Esophagus muscularis mucosa (tissue), 4 donors: ENCODE results near the gene SAMD1. TPM values are rescaled to one million over a fixed set of nuclear protein-coding genes. Genes with fewer than 3 reads are reported as not detected.

ENCODE experiments used
- DNase-seq: peaks from one replicate; pipeline ENCODE4 v3.0.0-alpha.2; 2017; ENCODE audit errors: extremely low spot score
- H3K27ac ChIP-seq, 4 donors: fragments of 200-600 bp; sonication (generic); replicated peaks in 1 of 4; 1 replicate in 3 of 4; 2 replicates in 1 of 4; pipeline ENCODE4 v1.5.1; 2016 to 2019; ENCODE audit warnings: mild to moderate bottlenecking in 1 of 4
- H3K27me3 ChIP-seq, 4 donors: fragments of 200-600 bp; sonication (generic); one replicate each; pipeline versions ENCODE4 v1.5.1 to v1.6.0; 2016 to 2019
- H3K36me3 ChIP-seq, 4 donors: fragments of 200-600 bp; sonication (generic); one replicate each; pipeline ENCODE4 v1.5.1; 2016 to 2019
- H3K4me1 ChIP-seq, 4 donors: fragments of 200-600 bp; sonication (generic); one replicate each; pipeline ENCODE4 v1.5.1; 2016 to 2019
- H3K4me3 ChIP-seq, 4 donors: fragments of 200-600 bp; sonication (generic); 1 replicate in 2 of 4; 2 replicates in 2 of 4; pipeline ENCODE4 v1.5.1; 2016 to 2019; ENCODE audit warnings: mild to moderate bottlenecking in 4 of 4, moderate library complexity in 1 of 4
- H3K9me3 ChIP-seq, 4 donors: fragments of 200-600 bp; sonication (generic); 1 replicate in 3 of 4; 2 replicates in 1 of 4; pipeline ENCODE4 v1.5.1; 2016 to 2019
- EP300 ChIP-seq: sonication (generic); formaldehyde crosslinking; IDR thresholded peaks from one replicate; pipeline ENCODE4 v1.6.1; 2017; ENCODE audit warnings: antibody characterized with exemption
- POLR2A ChIP-seq: fragments of 450-650 bp; IDR thresholded peaks from one replicate; pipeline ENCODE4 v1.6.1; 2017; ENCODE audit warnings: antibody characterized with exemption, moderate library complexity, mild to moderate bottlenecking, low read depth
- POLR2AphosphoS5 ChIP-seq, 2 donors: sonication (generic); formaldehyde crosslinking; IDR thresholded peaks; one replicate each; pipeline ENCODE4 v1.6.1; 2017; ENCODE audit warnings: antibody characterized with exemption in 2 of 2
- WGBS: methylation state at CpG from one replicate; pipeline ENCODE4 v1.1.5; 2018; 5-methylcytosine and 5-hydroxymethylcytosine counted together
- intact Hi-C: fragments of 100-400 bp; cut with DNase I; formaldehyde crosslinking; loops from one replicate; pipeline ENCODE4 v1.15.1; 2023
- total RNA-seq, 4 donors: library from RNA; depleted of rRNA; stranded (reverse); fragments of >200 nt; gene quantifications; one replicate each; pipeline versions ENCODE4 v1.1.0 to v1.2.1, GENCODE V29; 2016
- TF ChIP-seq, protein P1 (sequence below), 3 experiments: fragments of 200-600 bp in 2 of 3; fragments of 450-650 bp in 1 of 3; sonication (generic) in 2 of 3; IDR thresholded peaks; one replicate each; pipeline ENCODE4 v1.5.1; 2017 to 2019; ENCODE audit warnings: antibody characterized with exemption in 3 of 3, mild to moderate bottlenecking in 2 of 3, moderate library complexity in 1 of 3

SAMD1 gene
- total RNA-seq, 4 donors from 2014 or later: 24.1 to 75.6 (median 48.8) TPM

DNA sequence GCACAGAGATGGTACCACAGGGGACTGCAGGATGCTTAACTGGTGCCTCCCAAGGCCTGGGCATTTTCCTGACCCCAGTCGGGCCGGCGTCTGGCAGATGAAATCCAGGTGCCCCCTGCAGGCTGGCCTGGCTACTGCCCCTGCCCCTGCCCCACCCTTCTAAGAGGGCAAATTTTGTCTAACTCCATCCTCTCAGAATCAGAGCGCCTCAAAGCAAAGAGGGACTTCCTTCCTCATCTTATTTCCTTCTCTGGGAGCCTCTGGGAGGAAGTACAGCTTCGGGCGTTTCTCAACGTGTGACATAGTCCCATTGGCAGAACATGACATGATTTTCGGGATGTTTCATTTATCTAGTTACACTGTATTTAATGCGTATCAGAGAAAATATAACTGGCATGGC lies 24.3 kb upstream of the SAMD1 start:
- WGBS: 39% methylated on average over 9 of the region's 9 CpGs
- peaks cover 74 to 88% (median 86%) of the 10 kb centered on the region in 4 donors for H3K4me1 ChIP-seq
- H3K27ac ChIP-seq: peak overlapping the region; percentile 86 to 100 (median 98)
- TF ChIP-seq, protein P1, sequence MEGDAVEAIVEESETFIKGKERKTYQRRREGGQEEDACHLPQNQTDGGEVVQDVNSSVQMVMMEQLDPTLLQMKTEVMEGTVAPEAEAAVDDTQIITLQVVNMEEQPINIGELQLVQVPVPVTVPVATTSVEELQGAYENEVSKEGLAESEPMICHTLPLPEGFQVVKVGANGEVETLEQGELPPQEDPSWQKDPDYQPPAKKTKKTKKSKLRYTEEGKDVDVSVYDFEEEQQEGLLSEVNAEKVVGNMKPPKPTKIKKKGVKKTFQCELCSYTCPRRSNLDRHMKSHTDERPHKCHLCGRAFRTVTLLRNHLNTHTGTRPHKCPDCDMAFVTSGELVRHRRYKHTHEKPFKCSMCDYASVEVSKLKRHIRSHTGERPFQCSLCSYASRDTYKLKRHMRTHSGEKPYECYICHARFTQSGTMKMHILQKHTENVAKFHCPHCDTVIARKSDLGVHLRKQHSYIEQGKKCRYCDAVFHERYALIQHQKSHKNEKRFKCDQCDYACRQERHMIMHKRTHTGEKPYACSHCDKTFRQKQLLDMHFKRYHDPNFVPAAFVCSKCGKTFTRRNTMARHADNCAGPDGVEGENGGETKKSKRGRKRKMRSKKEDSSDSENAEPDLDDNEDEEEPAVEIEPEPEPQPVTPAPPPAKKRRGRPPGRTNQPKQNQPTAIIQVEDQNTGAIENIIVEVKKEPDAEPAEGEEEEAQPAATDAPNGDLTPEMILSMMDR (IDR thresholded peaks at IDR 0.05): peak; percentile 63 to 77 (median 71)
- no peak for TF ChIP-seq EP300
- TF ChIP-seq POLR2A: no peak
- TF ChIP-seq POLR2AphosphoS5 (IDR thresholded peaks at IDR 0.05): peak in 1 of 2 donors; percentile 7
- no peak overlapping the region for H3K4me3 ChIP-seq
- no peak for DNase-seq
- H3K9me3 ChIP-seq: no peaks in the 10 kb centered on the region
- intact Hi-C loops: no loop called here
- H3K27me3 ChIP-seq: no peaks in the 10 kb centered on the region
- no peaks in the 10 kb centered on the region for H3K36me3 ChIP-seq

DNA sequence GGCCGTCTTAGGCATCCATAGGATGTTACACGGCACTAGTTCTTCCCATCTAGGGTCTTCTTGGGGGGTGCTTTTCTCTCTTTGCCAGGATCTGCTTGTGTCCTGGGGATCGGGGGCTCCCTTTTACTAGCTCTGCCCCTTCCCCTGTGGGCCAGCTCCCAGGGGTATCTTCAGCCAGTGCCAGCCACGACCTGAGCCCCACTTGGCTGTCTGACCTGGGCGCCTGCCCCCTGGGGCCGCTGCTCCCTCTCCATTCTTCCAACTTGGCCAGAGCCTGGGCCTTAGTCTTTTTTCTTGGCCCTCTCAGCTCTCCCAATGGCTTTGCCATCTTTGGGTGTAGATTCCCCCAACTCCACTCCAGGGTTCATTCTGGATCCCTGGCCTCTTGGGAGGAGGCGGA lies 23.9 kb upstream of the SAMD1 start:
- TF ChIP-seq POLR2AphosphoS5 (IDR thresholded peaks at IDR 0.05) (no peak), POLR2A (no peak), EP300 (no peak)
- TF ChIP-seq, protein P1 (IDR thresholded peaks at IDR 0.05): no peak
- peaks cover 71 to 86% (median 83%) of the 10 kb centered on the region in 4 donors for H3K4me1 ChIP-seq
- 81% methylated on average over 7 of the region's 7 CpGs for whole genome bisulfite sequencing
- H3K4me3 ChIP-seq: no peak overlapping the region
- intact Hi-C loops: no loop called here
- H3K27me3 ChIP-seq: no peaks in the 10 kb centered on the region
- H3K27ac ChIP-seq: peak overlapping the region; percentile 86 to 100 (median 98)
- no peak for DNase-seq
- peaks cover 0 to under 1% (median 0%) of the 10 kb centered on the region in 4 donors for H3K36me3 ChIP-seq
- no peaks in the 10 kb centered on the region for H3K9me3 ChIP-seq

DNA sequence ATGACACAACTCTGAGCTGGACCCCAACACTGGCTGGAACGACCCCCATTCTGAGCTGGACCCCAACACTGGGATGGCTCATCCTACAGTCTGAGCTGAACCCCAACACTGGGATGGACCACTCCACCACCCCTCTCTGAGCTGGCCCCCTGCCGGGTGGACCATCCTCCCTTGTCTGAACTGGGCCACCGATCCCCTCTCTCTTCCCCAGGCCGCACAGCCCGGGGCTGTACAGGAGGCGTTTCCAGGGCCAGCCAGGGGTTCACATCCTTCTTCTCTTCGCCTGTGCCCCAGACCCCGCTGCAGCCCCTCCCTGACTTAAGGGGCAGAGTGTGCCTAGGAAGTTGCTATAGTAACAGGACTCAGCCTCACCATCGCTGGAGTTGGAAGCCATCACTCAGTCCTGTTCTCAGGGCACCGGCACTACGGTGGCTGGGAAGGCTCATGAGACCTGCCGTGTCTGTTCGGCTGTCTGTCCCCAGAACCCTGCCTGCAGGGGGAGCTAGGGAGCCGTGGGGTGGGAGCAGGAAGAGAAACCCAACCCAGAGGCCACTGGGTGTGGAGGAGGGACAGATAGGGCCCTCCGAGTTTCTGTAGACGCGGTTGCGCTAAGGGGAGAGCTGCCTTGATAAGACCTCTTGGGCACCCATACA lies 23.3 kb upstream of the SAMD1 start:
- intact Hi-C loops: no loop called here
- H3K4me1 ChIP-seq: peaks cover 68 to 86% (median 81%) of the 10 kb centered on the region in 4 donors
- WGBS: 85% methylated on average over 18 of the region's 18 CpGs
- H3K27me3 ChIP-seq: no peaks in the 10 kb centered on the region
- no peak for DNase-seq
- TF ChIP-seq, protein P1 (IDR thresholded peaks at IDR 0.05): peak in 1 of 3 experiments; percentile 26
- TF ChIP-seq POLR2A: no peak
- H3K36me3 ChIP-seq: peaks cover 0 to 5% (median 0%) of the 10 kb centered on the region in 4 donors
- peak overlapping the region; percentile 86 to 100 (median 98) for H3K27ac ChIP-seq
- peak overlapping the region in 1 of 4 donors; percentile 34 for H3K4me3 ChIP-seq
- no peaks in the 10 kb centered on the region for H3K9me3 ChIP-seq

DNA sequence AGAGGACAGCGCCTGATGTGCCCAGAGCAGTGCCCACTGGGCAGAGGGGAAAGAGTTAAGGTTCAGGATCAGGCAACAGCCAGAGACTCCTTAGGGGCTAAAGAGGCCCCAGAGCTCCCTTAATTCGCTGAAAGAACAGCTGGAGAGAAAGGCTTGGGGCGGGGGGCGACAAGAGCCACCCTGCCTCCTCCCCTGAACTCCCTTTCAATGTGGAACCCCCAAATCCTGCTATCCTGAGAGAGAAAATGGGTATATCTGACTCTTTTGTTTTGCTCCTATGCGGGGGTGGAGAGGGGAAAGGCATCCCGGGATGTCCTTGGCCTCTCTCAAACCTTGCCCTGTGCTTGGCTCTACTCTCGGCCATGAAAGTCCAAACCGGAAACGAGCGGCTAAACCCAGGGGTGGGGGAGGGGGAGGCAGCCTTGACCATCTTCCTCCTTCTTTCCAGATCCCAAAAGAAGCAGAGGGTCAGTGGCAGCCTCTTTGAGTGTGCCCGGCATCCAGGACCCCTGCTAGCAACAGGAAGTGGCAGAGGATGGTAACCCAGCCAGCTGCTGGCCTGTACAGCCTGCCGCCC lies 22.3 kb upstream of the SAMD1 start:
- peaks cover 0 to 5% (median 0%) of the 10 kb centered on the region in 4 donors for H3K36me3 ChIP-seq
- DNase-seq: no peak
- H3K4me1 ChIP-seq: peaks cover 69 to 89% (median 82%) of the 10 kb centered on the region in 4 donors
- no peaks in the 10 kb centered on the region for H3K27me3 ChIP-seq
- H3K4me3 ChIP-seq: peak overlapping the region; percentile 33 to 42 (median 34)
- TF ChIP-seq POLR2A: no peak
- no peak for TF ChIP-seq POLR2AphosphoS5 (IDR thresholded peaks at IDR 0.05)
- no peak for TF ChIP-seq EP300
- TF ChIP-seq, protein P1 (IDR thresholded peaks at IDR 0.05): no peak
- intact Hi-C loops: no loop called here
- 26% methylated on average over 11 of the region's 12 CpGs for WGBS
- no peaks in the 10 kb centered on the region for H3K9me3 ChIP-seq
- peak overlapping the region; percentile 86 to 100 (median 98) for H3K27ac ChIP-seq
